Heart left ventricle (tissue), 13 donors: ENCODE measurements around the gene OLR1.
A peak's percentile ranks its signal among the peaks of the same experiment; 100 is the strongest.

ENCODE experiments used
- POLR2A ChIP-seq, 2 donors: fragments of 450-650 bp; IDR thresholded peaks; one replicate each; pipeline ENCODE4 v1.6.1; 2017; ENCODE audit warnings: antibody characterized with exemption in 2 of 2, mild to moderate bottlenecking in 2 of 2, moderate library complexity in 2 of 2
- TF ChIP-seq, protein P1 (sequence below), 12 donors: fragments of 200-600 bp; sonication (generic) in 4 of 12; IDR thresholded peaks; one replicate each; pipeline versions ENCODE4 v1.5.0 to v1.8.0; 2018 to 2022; ENCODE audit warnings: antibody characterized with exemption in 12 of 12, mild to moderate bottlenecking in 5 of 12
- donor health status: ischemic (EF 13 %, LVEDD 7.1; RV severe dilation, severe dysfunction).
- donor health status: DM: no; HTN: yes; CAD: no.
- donor health status: DM: no; HTN: no; CAD: no.
- donor health status: ischemic (EF 25% LVEDD 6.9; RV normal size, moderate dysfunction).
- donor health status: ischemic (EF 25% LVEDD 5.7; RV mildly dilated, moderate dysfunction).
- donor health status: ischemic (EF 35%, LVEDD 5.7; RV mildly dilated, moderate dysfunction).
- donor health status: nonischemic (EF 11% LVEDD 7.7; RV severe dilation, severe dysfunction).
- donor health status: DM: yes; HTN: yes; CAD: no.
- donor health status: PGD.
- donor health status: ischemic (EF 29% LVEDD 5.4; RV normal size, mild dysfunction).
- donor health status: nonischemic (EF 23%, LVEDD 6.1; RV moderate dilation, normal function).

DNA sequence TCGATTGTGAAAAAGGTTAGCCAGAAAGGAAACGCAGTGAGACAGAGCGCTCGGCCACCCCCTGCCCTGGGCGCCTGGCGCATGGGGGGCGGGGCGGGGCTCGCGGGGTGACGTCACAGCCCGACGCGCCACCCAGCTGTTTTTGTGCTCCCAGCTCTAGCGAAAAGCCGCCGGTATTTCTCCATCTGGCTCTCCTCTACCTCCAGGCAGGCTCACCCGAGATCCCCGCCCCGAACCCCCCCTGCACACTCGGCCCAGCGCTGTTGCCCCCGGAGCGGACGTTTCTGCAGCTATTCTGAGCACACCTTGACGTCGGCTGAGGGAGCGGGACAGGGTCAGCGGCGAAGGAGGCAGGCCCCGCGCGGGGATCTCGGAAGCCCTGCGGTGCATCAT lies 40.8 kb upstream of the OLR1 start, which contains the start of gene GABARAPL1:
- TF ChIP-seq, protein P1, sequence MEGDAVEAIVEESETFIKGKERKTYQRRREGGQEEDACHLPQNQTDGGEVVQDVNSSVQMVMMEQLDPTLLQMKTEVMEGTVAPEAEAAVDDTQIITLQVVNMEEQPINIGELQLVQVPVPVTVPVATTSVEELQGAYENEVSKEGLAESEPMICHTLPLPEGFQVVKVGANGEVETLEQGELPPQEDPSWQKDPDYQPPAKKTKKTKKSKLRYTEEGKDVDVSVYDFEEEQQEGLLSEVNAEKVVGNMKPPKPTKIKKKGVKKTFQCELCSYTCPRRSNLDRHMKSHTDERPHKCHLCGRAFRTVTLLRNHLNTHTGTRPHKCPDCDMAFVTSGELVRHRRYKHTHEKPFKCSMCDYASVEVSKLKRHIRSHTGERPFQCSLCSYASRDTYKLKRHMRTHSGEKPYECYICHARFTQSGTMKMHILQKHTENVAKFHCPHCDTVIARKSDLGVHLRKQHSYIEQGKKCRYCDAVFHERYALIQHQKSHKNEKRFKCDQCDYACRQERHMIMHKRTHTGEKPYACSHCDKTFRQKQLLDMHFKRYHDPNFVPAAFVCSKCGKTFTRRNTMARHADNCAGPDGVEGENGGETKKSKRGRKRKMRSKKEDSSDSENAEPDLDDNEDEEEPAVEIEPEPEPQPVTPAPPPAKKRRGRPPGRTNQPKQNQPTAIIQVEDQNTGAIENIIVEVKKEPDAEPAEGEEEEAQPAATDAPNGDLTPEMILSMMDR (IDR thresholded peaks at IDR 0.05) = peak in 2 of 12 donors; percentile 7 to 12
- peak; percentile 39 to 72 for TF ChIP-seq POLR2A (IDR thresholded peaks at IDR 0.05)
